ENCODE data around the gene CLDN4. TPM values are rescaled to one million over a fixed set of nuclear protein-coding genes. Genes with fewer than 3 reads are reported as not detected.

CLDN4 gene
- total and polyA plus RNA-seq, 2 experiments from 2014 or later = 11.6 to 19.4 TPM

- Histone ChIP-seq H2AFZ (no peak overlapping the region), H3K27ac (ENCODE audit: low read depth) (no peak overlapping the region), H3K4me2 (no peak overlapping the region), H3K4me1 (ENCODE audit: insufficient read depth) (peaks cover 20% of the 10 kb centered on the region), H4K20me1 (replicated peaks; ENCODE audit: insufficient read depth) (no peaks in the 10 kb centered on the region), H3K79me2 (replicated peaks; ENCODE audit: insufficient read depth) (no peaks in the 10 kb centered on the region), H3F3A (replicated peaks; ENCODE audit: low read depth) (no peaks in the 10 kb centered on the region), H3K4me3 (no peak overlapping the region), H3K9me2 (ENCODE audit: insufficient read depth) (no peaks in the 10 kb centered on the region), H3K27me3 (ENCODE audit: insufficient read depth) (no peaks in the 10 kb centered on the region), H3K36me3 (ENCODE audit: insufficient read depth) (no peaks in the 10 kb centered on the region)
- Mint-ChIP-seq H3K27me3 (ENCODE audit: insufficient read depth, low read depth, poor library complexity) (peaks cover 13% of the 10 kb centered on the region), H3K27ac (no peak overlapping the region), H3K4me1 (peaks cover 18% of the 10 kb centered on the region), H3K36me3 (ENCODE audit: low read depth) (no peaks in the 10 kb centered on the region), H3K9me3 (no peaks in the 10 kb centered on the region), H3K4me3 (no peak overlapping the region)
- peak; percentile 69 for DNase-seq (ENCODE audit: low spot score)
- TF ChIP-seq CTCF (conservative IDR thresholded peaks at IDR 0.05; ENCODE audit: low read depth in 2 of 2) (peak; percentile 62 to 76), CREB1 (CRISPR knock-in tag; IDR thresholded peaks at IDR 0.05; ENCODE audit: low read depth) (no peak)
- peak; percentile 54 for ATAC-seq
Measured at GRCh38 chr7:73865738-73866445, 35.1 kb downstream of the CLDN4 start.

GRCh38 chr7:73866446-73866767, 35.6 kb downstream of the CLDN4 start:
- Mint-ChIP-seq H3K9me3 (no peaks in the 10 kb centered on the region), H3K4me1 (peaks cover 18% of the 10 kb centered on the region)
- H3K4me2 ChIP-seq = no peak overlapping the region

More at GRCh38 chr7:73866446-73866767, 35.6 kb downstream of the CLDN4 start:
- no peak for DNase-seq (ENCODE audit: low spot score)
- Histone ChIP-seq H3K36me3 (ENCODE audit: insufficient read depth) (no peaks in the 10 kb centered on the region), H3K79me2 (replicated peaks; ENCODE audit: insufficient read depth) (no peaks in the 10 kb centered on the region), H4K20me1 (replicated peaks; ENCODE audit: insufficient read depth) (no peaks in the 10 kb centered on the region), H3K27ac (ENCODE audit: low read depth) (no peak overlapping the region), H2AFZ (no peak overlapping the region), H3K4me1 (ENCODE audit: insufficient read depth) (peaks cover 20% of the 10 kb centered on the region), H3K9me2 (ENCODE audit: insufficient read depth) (no peaks in the 10 kb centered on the region), H3K4me3 (no peak overlapping the region), H3K27me3 (ENCODE audit: insufficient read depth) (no peaks in the 10 kb centered on the region), H3F3A (replicated peaks; ENCODE audit: low read depth) (no peaks in the 10 kb centered on the region)
- no peak for TF ChIP-seq JUNB (IDR thresholded peaks at IDR 0.05; ENCODE audit: unreplicated experiment)
- no peak for TF ChIP-seq CREB1 (CRISPR knock-in tag; IDR thresholded peaks at IDR 0.05; ENCODE audit: low read depth)
- no peak for TF ChIP-seq NANOG (IDR thresholded peaks at IDR 0.05; ENCODE audit: borderline replicate concordance)
- no peak for TF ChIP-seq CTCF (conservative IDR thresholded peaks at IDR 0.05; ENCODE audit: low read depth in 2 of 2)
- Mint-ChIP-seq H3K27ac (no peak overlapping the region), H3K36me3 (ENCODE audit: low read depth) (no peaks in the 10 kb centered on the region), H3K4me3 (no peak overlapping the region), H3K27me3 (ENCODE audit: insufficient read depth, low read depth, poor library complexity) (peaks cover 12% of the 10 kb centered on the region)
- no peak for ATAC-seq
